ENCODE data around the gene CHDH.

The CHDH gene

DNA sequence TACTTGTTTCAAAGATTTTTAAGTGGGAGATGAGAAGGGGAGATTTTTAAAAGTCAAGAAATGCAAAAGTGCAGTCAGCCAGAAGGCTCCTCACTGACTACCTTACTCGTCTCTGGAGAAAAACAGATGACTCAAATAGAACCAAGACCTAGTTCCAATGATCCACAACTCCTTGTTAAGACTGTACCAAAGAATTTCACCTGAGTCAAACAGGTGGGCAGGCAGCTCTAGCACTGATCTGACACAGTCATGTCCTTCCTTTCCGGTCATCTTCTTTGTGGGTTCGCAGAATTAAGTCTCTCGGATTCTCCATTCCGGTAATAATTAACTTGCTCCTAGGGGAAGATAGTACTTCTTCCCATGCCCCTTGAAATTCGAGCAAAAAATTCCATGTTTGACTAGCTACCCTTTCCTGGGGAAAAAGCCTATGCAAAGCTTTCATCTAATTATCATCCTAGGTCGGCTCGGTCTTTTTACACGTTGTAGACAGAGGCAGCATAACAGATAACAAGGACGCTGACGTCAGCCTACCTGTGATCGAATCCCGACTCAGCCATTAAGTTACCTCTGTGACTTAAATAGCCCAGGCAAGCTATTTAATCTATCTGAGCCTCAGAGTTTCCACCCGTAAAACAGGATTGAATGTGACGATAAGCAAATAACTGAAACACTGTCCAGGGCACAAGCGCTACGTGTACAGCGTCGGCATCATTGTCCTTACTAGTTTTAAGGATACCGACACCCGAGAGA is 44.7 kb upstream of the CHDH start:
- no peaks in the 10 kb centered on the region; the same call in 1 of the 2 replicates for H4K20me1 ChIP-seq (ENCODE audit: control insufficient read depth, insufficient read depth, low read depth, low read length)
- H3K4me2 ChIP-seq (ENCODE audit: low read length): peak overlapping the region; percentile 91
- no peaks in the 10 kb centered on the region for H3F3A ChIP-seq (ENCODE audit: control insufficient read depth, insufficient read depth)
- H3K9me2 ChIP-seq (replicated peaks; ENCODE audit: control insufficient read depth, low read length): no peaks in the 10 kb centered on the region
- peaks cover 39% of the 10 kb centered on the region for H3K36me3 ChIP-seq (ENCODE audit: control insufficient read depth, low read length)
- H3K27me3 ChIP-seq (ENCODE audit: control insufficient read depth, low read length): peaks cover 9% of the 10 kb centered on the region; the same call in 1 of the 2 replicates
- peak overlapping the region; percentile 46 for H3K27ac ChIP-seq (ENCODE audit: low read depth, low read length)
- no peak for TF ChIP-seq EZH2phosphoT487 (IDR thresholded peaks at IDR 0.05; ENCODE audit: borderline replicate concordance, low read length)
- TF ChIP-seq, protein P1, sequence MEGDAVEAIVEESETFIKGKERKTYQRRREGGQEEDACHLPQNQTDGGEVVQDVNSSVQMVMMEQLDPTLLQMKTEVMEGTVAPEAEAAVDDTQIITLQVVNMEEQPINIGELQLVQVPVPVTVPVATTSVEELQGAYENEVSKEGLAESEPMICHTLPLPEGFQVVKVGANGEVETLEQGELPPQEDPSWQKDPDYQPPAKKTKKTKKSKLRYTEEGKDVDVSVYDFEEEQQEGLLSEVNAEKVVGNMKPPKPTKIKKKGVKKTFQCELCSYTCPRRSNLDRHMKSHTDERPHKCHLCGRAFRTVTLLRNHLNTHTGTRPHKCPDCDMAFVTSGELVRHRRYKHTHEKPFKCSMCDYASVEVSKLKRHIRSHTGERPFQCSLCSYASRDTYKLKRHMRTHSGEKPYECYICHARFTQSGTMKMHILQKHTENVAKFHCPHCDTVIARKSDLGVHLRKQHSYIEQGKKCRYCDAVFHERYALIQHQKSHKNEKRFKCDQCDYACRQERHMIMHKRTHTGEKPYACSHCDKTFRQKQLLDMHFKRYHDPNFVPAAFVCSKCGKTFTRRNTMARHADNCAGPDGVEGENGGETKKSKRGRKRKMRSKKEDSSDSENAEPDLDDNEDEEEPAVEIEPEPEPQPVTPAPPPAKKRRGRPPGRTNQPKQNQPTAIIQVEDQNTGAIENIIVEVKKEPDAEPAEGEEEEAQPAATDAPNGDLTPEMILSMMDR (IDR thresholded peaks at IDR 0.05; ENCODE audit: low read depth, low read length, poor library complexity, severe bottlenecking): no peak
- H3K4me3 ChIP-seq (ENCODE audit: low read length): peak overlapping the region; percentile 91
- H3K79me2 ChIP-seq (ENCODE audit: control insufficient read depth, low read length): peaks cover 42% of the 10 kb centered on the region
- peaks cover 26% of the 10 kb centered on the region for H3K4me1 ChIP-seq (ENCODE audit: control insufficient read depth, low read length)
- peaks cover 5% of the 10 kb centered on the region; the same call in 1 of the 2 replicates for H3K9me3 ChIP-seq (ENCODE audit: control insufficient read depth, insufficient read depth, low read length)

DNA sequence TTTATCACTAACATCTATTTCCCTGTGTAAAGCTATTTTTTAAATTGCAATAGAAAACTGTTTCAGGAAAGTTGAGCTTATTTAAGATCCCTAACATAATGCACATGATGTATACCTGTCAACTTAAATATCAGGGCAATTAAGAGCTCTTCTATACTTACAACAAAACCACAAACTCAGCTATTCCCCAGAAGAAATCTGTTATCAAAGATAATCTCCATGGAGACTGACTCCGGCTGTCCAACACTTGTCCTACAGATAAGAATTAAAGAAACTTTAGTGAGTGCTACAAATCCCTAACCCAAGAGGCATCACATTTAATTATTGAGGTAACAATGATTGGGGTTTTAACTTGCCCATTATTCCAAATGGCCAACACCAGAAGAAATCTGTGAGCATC is 42.0 kb upstream of the CHDH start:
- no peak overlapping the region for H3K4me2 ChIP-seq (ENCODE audit: low read length)
- H3K36me3 ChIP-seq (ENCODE audit: control insufficient read depth, low read length): peaks cover 61% of the 10 kb centered on the region
- peaks cover 42% of the 10 kb centered on the region for H3K79me2 ChIP-seq (ENCODE audit: control insufficient read depth, low read length)
- H4K20me1 ChIP-seq (ENCODE audit: control insufficient read depth, insufficient read depth, low read depth, low read length): no peaks in the 10 kb centered on the region; the same call in 1 of the 2 replicates
- H3F3A ChIP-seq (ENCODE audit: control insufficient read depth, insufficient read depth): peaks cover 9% of the 10 kb centered on the region
- H3K27ac ChIP-seq (ENCODE audit: low read depth, low read length): no peak overlapping the region
- H3K9me2 ChIP-seq (replicated peaks; ENCODE audit: control insufficient read depth, low read length): no peaks in the 10 kb centered on the region
- no peaks in the 10 kb centered on the region for H3K27me3 ChIP-seq (ENCODE audit: control insufficient read depth, low read length)
- TF ChIP-seq EZH2phosphoT487 (IDR thresholded peaks at IDR 0.05; ENCODE audit: borderline replicate concordance, low read length): no peak
- TF ChIP-seq, protein P1 (IDR thresholded peaks at IDR 0.05; ENCODE audit: low read depth, low read length, poor library complexity, severe bottlenecking): no peak
- peaks cover 5% of the 10 kb centered on the region; the same call in 1 of the 2 replicates for H3K9me3 ChIP-seq (ENCODE audit: control insufficient read depth, insufficient read depth, low read length)
- H3K4me3 ChIP-seq (ENCODE audit: low read length): no peak overlapping the region
- H3K4me1 ChIP-seq (ENCODE audit: control insufficient read depth, low read length): peaks cover 26% of the 10 kb centered on the region

DNA sequence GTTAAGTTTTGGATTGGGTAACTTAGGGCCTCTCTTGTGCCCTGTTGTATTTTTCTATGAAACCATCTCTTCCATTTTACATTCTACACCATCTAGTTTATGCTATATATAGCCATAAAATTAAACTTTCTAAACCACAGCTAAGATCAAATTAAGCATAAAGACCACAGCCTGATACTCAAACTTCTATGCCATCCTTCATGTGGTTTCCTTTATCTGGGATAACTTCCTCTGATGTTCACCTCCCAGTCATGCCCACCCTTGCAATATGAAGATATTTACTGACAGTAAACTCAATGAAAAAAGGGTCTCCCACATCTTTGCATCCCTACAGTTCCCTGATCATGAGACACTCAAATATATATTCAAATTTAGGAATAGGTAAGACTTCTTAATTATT is 41.2 kb upstream of the CHDH start:
- TF ChIP-seq EZH2phosphoT487 (IDR thresholded peaks at IDR 0.05; ENCODE audit: borderline replicate concordance, low read length): no peak
- TF ChIP-seq, protein P1 (IDR thresholded peaks at IDR 0.05; ENCODE audit: low read depth, low read length, poor library complexity, severe bottlenecking): no peak
- Histone ChIP-seq H3F3A (ENCODE audit: control insufficient read depth, insufficient read depth) (peaks cover 16% of the 10 kb centered on the region), H3K9me2 (replicated peaks; ENCODE audit: control insufficient read depth, low read length) (no peaks in the 10 kb centered on the region), H3K4me2 (ENCODE audit: low read length) (no peak overlapping the region), H3K27me3 (ENCODE audit: control insufficient read depth, low read length) (no peaks in the 10 kb centered on the region), H3K27ac (ENCODE audit: low read depth, low read length) (no peak overlapping the region), H3K4me3 (ENCODE audit: low read length) (no peak overlapping the region), H3K36me3 (ENCODE audit: control insufficient read depth, low read length) (peaks cover 64% of the 10 kb centered on the region), H3K79me2 (ENCODE audit: control insufficient read depth, low read length) (peaks cover 42% of the 10 kb centered on the region), H3K4me1 (ENCODE audit: control insufficient read depth, low read length) (peaks cover 24% of the 10 kb centered on the region), H3K9me3 (ENCODE audit: control insufficient read depth, insufficient read depth, low read length) (peaks cover 1% of the 10 kb centered on the region; the same call in 1 of the 2 replicates), H4K20me1 (ENCODE audit: control insufficient read depth, insufficient read depth, low read depth, low read length) (no peaks in the 10 kb centered on the region; the same call in 1 of the 2 replicates)
